Psoas muscle (tissue), 8 donors: Measurements from ENCODE around the gene TMEM270. TPM values are rescaled to one million over a fixed set of nuclear protein-coding genes. Genes with fewer than 3 reads are reported as not detected.

ENCODE experiments used
- ATAC-seq, 4 donors: fragments of 200-7000 bp; cut with Tn5 transposase; one replicate each; pipeline ENCODE4 v1.9.1; 2020; ENCODE audit warnings: moderate library complexity in 3 of 4, mild to moderate bottlenecking in 2 of 4
- DNase-seq, 2 donors: peaks; one replicate each; pipeline ENCODE4 v3.0.0-alpha.2; 2020
- H3K27ac ChIP-seq: fragments of 200-600 bp; one replicate; pipeline ENCODE4 v1.8.0; 2022
- H3K27me3 ChIP-seq, 3 donors: fragments of 200-600 bp in 1 of 3; one replicate each; pipeline versions ENCODE4 v1.6.1 to v1.8.0; 2013 to 2022; ENCODE audit warnings: low read length in 2 of 3, mild to moderate bottlenecking in 2 of 3, moderate library complexity in 1 of 3; ENCODE audit not compliant: insufficient read depth in 3 of 3
- H3K36me3 ChIP-seq, 2 donors: fragments of 200-600 bp in 1 of 2; one replicate each; pipeline versions ENCODE4 v1.6.1 to v1.8.0; 2013 to 2022; ENCODE audit warnings: low read depth in 1 of 2, mild to moderate bottlenecking in 1 of 2, moderate library complexity in 1 of 2; ENCODE audit not compliant: insufficient read depth in 1 of 2
- H3K4me1 ChIP-seq: fragments of 200-600 bp; one replicate; pipeline ENCODE4 v1.8.0; 2022
- H3K4me3 ChIP-seq: fragments of 200-600 bp; one replicate; pipeline ENCODE4 v1.8.0; 2022; ENCODE audit warnings: mild to moderate bottlenecking
- H3K9me3 ChIP-seq: fragments of 200-600 bp; one replicate; pipeline ENCODE4 v1.8.0; 2022
- WGBS, 3 donors: extraction: QIAGEN DNeasy Blood & Tissue Kit; methylation state at CpG; one replicate each; pipeline versions ENCODE4 v1.1.6 to v1.1.7; 2013; 5-methylcytosine and 5-hydroxymethylcytosine counted together
- intact Hi-C, 2 donors: fragments of 100-400 bp; cut with DNase I; formaldehyde crosslinking; loops; one replicate each; pipeline versions ENCODE4 v1.11.0 to v1.14.2; 2022
- polyA plus RNA-seq, 3 donors: library from polyadenylated mRNA; stranded (reverse); fragments of 200-250 nt; gene quantifications; one replicate each; pipeline ENCODE4 v1.2.3, GENCODE V29; 2013
- total RNA-seq, 4 donors: library from RNA; stranded (reverse); fragmentation: NEBNext Ultra II Directional in 2 of 4; extraction: Animal tissue kit (Norgen Biotek cat#: 25700) in 2 of 4; gene quantifications; one replicate each; pipeline versions ENCODE4 v1.2.1 to v1.2.4, GENCODE V29; 2021 to 2023
- TF ChIP-seq, protein P1 (sequence below): fragments of 200-600 bp; IDR thresholded peaks from one replicate; pipeline ENCODE4 v1.8.0; 2022; ENCODE audit warnings: antibody characterized with exemption
- donor health status: healthy with polysubstance abuse.
- donor health status: DM: no; HTN: no; CAD: no; lungs with moderate emphysema.
- donor health status: Bipolar disorder and iron deficiency.
- donor health status: healthy.
- donor health status: DM: yes; HTN: yes; CAD: no.
- donor health status: DM: no; HTN: no; CAD: no.
- donor health status: DM: no; HTN: no; CAD: no.
- donor health status: DM: yes; HTN: yes; CAD: no.

The TMEM270 gene
- total and polyA plus RNA-seq, 7 donors: not detected

DNA sequence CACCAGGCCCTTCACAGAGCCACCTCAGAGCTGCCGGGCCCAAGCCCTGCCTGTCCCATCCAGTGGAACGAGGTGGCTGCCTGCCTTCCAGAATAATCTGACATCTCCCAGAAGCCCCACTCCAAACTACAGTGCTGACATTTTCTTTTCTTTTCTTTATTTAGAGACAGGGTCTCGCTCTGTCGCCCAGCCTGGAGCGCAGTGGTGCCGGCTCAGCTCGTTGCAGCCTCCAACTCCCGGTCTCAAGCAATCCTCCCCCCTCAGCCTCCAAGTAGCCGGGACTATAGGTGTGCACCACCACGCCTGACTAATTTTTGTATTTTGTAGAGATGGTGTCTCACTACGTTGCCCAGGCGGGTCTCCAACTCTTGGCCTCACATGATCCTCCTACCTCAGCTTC is 346 bp downstream of the TMEM270 start:
- H3K4me1 ChIP-seq: no peaks in the 10 kb centered on the region
- DNase-seq (no peak), ATAC-seq (no peak)
- intact Hi-C loops: no loop called here
- no peaks in the 10 kb centered on the region for H3K9me3 ChIP-seq
- peaks cover 0 to 6% (median 0%) of the 10 kb centered on the region in 3 donors for H3K27me3 ChIP-seq
- TF ChIP-seq, protein P1, sequence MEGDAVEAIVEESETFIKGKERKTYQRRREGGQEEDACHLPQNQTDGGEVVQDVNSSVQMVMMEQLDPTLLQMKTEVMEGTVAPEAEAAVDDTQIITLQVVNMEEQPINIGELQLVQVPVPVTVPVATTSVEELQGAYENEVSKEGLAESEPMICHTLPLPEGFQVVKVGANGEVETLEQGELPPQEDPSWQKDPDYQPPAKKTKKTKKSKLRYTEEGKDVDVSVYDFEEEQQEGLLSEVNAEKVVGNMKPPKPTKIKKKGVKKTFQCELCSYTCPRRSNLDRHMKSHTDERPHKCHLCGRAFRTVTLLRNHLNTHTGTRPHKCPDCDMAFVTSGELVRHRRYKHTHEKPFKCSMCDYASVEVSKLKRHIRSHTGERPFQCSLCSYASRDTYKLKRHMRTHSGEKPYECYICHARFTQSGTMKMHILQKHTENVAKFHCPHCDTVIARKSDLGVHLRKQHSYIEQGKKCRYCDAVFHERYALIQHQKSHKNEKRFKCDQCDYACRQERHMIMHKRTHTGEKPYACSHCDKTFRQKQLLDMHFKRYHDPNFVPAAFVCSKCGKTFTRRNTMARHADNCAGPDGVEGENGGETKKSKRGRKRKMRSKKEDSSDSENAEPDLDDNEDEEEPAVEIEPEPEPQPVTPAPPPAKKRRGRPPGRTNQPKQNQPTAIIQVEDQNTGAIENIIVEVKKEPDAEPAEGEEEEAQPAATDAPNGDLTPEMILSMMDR: no peak
- H3K27ac ChIP-seq: no peak overlapping the region
- no peak overlapping the region for H3K4me3 ChIP-seq
- H3K36me3 ChIP-seq: no peaks in the 10 kb centered on the region
- WGBS, 3 donors: 93 to 94% (median 93%) methylated on average over 12 of the region's 12 CpGs

DNA sequence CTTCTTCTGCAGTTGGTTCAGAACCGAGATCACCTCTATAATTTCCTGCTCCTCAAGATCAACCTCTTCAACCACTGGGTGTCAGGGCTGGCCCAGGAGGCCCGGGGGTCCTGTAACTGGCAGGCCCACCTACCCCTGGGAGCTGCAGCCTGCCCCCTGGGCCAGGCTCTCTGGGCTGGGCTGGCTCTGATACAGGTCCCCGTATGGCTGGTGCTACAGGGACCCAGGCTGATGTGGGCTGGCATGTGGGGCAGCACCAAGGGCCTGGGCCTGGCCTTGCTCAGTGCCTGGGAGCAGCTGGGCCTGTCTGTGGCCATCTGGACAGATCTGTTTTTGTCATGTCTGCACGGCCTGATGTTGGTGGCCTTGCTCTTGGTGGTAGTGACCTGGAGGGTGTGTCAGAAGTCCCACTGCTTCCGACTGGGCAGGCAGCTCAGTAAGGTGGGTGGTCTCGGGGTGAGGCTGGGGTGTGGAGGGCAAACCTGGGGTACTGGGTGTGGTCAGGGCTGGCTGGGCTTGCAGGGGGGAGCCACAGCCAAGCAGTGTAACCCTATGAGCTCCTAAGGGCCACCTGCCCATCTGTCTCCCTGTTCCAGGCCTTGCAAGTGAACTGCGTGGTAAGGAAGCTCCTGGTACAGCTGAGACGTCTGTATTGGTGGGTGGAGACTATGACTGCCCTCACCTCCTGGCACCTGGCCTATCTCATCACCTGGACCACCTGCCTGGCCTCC is 4.2 kb downstream of the TMEM270 start:
- no peak for ATAC-seq
- H3K36me3 ChIP-seq: no peaks in the 10 kb centered on the region
- H3K4me1 ChIP-seq: no peaks in the 10 kb centered on the region
- WGBS, 3 donors: 81 to 92% (median 85%) methylated on average over 8 of the region's 8 CpGs
- TF ChIP-seq, protein P1: no peak
- H3K9me3 ChIP-seq: no peaks in the 10 kb centered on the region
- intact Hi-C loops: loop anchor here in 1 of 2 donors (5.0 kb wide), 1 partner anchor 112 kb away; no protein-coding TSS in a partner anchor
- DNase-seq: no peak
- no peak overlapping the region for H3K4me3 ChIP-seq
- H3K27ac ChIP-seq: no peak overlapping the region
- H3K27me3 ChIP-seq: no peaks in the 10 kb centered on the region

- Histone ChIP-seq H3K27me3 (no peaks in the 10 kb centered on the region), H3K27ac (no peak overlapping the region), H3K4me1 (no peaks in the 10 kb centered on the region), H3K9me3 (no peaks in the 10 kb centered on the region), H3K4me3 (no peak overlapping the region), H3K36me3 (no peaks in the 10 kb centered on the region)
- peak; percentile 51 to 69 for DNase-seq
- intact Hi-C loops: loop anchor here (2.0 to 5.0 kb wide), 2 partner anchors 111 to 161 kb away; no protein-coding TSS in a partner anchor
- 78 to 87% (median 79%) methylated on average over 6 of the region's 6 CpGs for WGBS, 3 donors
- ATAC-seq: peak; percentile 68 to 90 (median 77)
- TF ChIP-seq, protein P1: peak; percentile 64
Measured at GRCh38 chr7:73865738-73866445, 4.9 kb downstream of the TMEM270 start.

DNA sequence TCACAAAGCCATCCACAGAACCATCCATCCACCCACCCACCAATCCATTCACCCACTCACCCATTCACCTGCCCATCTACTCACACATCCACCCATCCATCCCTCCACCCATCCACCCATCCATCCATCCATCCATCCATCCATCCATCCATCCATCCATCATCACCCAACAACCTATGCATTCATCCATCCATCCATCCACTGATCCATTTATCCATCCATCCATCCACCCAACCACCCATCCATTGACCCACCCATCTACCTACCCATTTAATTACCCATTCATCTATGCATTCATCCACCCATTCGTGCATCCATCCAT is 5.4 kb downstream of the TMEM270 start:
- no peaks in the 10 kb centered on the region for H3K4me1 ChIP-seq
- H3K27ac ChIP-seq: no peak overlapping the region
- TF ChIP-seq, protein P1: no peak
- H3K4me3 ChIP-seq: no peak overlapping the region
- 90 to 96% (median 94%) methylated on average over 1 of the region's 1 CpG for WGBS, 3 donors
- DNase-seq (no peak), ATAC-seq (no peak)
- no peaks in the 10 kb centered on the region for H3K36me3 ChIP-seq
- intact Hi-C loops: loop anchor here (2.0 to 5.0 kb wide), 2 partner anchors 111 to 160 kb away; no protein-coding TSS in a partner anchor
- H3K27me3 ChIP-seq: no peaks in the 10 kb centered on the region
- H3K9me3 ChIP-seq: no peaks in the 10 kb centered on the region
